ENCODE data around the gene CPED1.

Gene CPED1

DNA sequence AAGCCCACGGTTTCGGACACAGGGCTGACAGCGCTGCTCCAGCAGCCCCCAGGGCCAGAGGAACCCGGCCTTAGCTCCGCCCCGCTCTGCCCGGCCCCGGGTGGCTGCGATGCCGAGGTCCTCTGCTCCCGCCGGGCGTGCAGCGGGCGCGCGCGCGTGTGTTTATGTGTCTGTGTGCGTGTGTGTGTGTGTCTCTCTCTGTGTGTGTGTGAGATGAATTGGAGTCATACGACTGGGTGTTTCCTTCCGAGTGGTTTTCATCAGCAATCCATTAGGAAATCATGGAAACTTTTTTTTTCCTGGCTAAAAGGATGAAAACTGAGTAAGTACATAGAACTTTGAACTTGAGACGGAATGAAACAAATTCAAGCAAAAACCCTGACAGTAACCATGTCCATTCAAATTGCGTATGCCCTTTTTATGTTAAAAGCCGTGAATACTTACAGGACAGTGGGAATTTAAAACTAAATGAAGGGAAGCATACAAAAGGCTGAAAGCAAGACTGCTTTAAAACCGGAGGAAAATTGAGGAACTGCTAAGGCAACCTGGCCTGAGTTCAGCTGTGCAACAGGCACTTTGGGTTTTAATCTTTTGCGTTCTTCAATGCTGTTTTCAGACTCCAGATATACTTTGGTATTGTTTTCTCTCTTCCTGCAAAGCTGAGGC is at the start of gene CPED1:
Gene CPED1, plus strand, starts transcription at position 121 of the 666 bp plus-strand sequence. CDS start 911 bp downstream, outside the sequence.
- peak; percentile 69 for DNase-seq (ENCODE audit: low spot score)

DNA sequence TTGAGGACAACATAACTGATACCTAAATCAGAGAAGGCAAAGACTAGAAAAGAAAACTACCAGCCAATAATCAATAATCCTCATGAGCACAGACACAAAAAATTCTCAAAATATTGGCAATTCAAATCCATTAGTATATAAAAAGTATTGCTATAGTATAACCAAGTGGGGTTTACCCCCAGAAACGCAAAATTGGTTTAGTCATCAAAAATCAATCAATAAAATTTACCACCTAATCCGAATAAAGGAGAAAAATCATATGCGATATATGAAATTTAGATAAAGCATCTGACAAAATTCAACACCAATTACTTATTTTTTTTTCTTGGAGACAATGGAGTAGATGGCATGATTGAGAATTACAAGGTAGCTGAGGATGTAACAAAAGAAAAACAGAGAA is 49.2 kb upstream of the CPED1 start:
- no peak for DNase-seq (ENCODE audit: low spot score)

DNA sequence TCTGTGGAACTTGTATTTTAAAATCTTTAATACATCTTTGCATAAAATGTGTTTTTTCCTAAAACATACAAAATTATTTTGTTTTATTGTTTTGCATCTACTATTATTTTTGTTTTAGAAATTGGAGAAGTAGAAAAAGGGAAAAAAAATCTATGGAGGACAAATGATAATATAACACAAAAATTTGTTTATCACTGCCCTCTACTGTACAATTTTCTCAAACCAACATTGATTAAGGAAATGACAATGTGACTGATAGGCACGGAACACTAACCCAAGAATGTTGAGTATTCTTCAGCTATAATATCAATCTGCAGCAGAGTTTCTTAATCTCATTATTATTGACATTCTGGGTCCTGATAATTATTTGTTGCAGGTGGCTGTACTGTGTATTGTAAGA is 47.4 kb upstream of the CPED1 start:
- DNase-seq (ENCODE audit: low spot score): no peak

DNA sequence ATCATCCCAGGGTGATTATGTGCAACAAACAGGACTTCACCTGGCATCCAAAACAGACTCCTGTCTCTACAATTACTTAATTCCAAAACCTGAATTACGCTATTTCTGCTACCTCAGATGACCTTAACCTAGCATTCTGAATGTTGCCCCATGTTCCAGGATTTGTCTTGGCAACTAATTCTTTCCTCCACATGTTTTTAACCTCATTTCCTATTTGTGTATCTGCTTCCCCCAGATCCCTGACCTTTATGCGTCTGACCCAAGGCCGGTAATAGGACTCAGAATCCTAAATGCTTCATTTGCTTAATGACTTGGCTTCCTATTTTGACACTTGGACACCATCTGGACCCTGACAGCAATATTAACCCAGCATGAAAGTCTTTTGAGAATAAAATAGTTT is 46.7 kb upstream of the CPED1 start:
- no peak for DNase-seq (ENCODE audit: low spot score)

DNA sequence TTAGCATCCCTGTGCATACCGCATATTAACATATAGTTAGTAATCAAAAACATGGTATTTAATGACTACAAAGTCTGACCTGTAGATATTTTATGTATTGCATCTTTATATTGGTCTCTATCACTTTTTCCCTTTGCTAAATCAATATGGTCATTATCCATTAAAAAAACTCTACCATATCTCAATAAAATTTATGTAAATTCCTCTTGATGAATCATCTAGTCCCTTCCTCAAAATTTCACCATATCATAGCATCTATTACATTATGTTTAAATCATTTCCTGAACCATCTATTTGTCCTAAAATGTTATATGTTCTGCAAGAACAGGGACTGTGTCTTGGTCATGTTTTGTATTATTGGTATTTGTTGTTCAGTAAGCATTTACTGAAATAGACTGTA is 45.6 kb upstream of the CPED1 start:
- DNase-seq (ENCODE audit: low spot score): no peak

DNA sequence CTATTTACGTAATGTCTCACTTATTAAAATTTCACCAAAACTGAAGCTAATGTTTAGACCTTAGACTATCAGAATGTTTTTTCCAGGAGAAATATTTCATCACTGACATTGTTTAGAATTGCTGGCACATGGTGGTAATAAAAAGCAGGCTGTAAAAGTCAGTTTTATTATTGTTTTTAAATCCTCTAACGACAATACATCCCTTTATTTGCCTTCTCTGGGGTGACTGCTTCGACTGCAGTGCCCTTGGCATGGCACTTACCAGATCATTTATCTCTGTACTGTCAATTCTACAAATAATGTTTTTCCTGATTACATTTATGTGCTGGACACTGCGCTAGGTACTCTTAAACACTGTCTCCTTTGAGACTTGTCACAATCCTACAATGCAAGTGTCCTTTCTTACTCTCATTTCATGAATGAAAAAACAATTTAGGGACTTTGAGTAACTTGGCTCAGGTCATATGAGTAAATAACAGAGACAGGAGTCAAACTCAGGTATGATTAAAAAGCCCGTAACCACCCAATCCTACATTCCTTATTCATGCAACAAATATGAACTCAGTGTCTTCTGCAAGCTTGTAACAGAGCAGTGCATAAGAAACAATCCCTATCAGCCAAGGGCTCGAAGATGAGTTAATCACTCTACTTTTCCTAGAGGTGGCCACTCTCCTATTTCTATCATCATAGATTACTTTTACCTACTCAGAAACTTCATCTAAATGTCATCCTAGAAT is 43.5 kb upstream of the CPED1 start:
- DNase-seq (ENCODE audit: low spot score): no peak

DNA sequence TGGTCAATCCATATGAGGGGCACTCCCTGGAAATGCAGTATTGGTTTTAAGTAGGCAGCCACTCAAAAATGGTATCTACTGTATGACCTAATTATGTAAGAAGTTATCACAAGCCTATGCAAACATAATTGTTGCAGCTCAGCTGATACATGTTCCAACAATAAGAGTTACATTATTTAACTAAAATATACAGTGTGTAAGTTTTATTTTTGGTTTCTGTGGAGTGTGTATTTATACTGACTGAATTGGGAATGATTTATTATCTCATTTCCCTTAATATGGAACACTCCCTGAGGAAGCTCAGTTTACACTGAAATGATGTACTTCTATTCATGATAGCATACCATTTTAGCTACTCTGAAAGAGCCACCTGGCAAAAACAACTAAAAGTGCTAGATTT is 40.5 kb upstream of the CPED1 start:
- no peak for DNase-seq (ENCODE audit: low spot score)

DNA sequence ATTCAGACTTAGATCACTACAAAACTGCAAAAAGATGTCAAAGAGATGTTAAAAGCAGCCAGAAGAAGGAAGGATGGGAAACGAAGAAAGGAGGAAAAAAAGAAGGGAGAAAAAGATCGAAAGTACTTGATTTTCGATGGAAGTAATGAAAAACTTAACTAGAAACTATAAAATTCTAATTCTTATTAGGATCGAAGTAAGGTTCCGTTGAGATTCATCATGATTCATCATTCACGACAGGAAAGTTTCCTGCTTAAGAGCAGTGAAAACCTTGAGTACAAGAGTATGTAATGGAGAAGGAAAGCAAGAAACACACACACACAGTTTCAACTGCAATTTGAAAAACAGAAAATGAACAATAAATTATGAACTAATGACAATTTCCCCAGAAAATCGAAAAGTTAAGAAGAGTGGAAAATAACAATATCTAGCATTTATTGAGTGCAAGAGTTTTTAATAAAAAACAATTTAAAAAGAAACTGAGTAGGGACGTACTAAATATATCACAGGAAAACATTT is 39.1 kb upstream of the CPED1 start:
- DNase-seq (ENCODE audit: low spot score): no peak

DNA sequence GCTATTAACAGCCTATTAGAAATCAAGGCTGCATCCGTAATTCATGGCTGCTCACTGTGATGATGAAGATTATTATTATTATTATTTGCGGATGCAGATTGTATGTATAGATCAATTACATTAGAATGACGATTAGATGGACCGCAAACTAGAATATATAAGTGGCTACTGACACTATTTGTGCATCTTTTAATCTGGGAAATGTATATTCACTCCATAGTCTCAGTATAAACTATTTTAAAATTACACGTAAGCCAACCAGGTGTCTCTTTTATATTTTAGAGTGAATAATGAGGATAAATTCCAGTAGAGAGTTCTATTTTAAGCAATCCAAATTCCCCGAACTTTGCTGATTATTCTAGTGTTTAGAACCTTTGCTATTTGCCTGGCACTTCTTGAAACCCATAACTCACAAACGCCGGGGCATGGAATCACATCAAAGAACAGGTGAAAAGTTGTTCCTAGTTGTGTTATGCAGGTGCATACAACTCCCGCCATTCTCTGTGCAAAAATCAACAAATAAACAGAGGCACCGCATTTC is 38.4 kb upstream of the CPED1 start:
- no peak for DNase-seq (ENCODE audit: low spot score)

DNA sequence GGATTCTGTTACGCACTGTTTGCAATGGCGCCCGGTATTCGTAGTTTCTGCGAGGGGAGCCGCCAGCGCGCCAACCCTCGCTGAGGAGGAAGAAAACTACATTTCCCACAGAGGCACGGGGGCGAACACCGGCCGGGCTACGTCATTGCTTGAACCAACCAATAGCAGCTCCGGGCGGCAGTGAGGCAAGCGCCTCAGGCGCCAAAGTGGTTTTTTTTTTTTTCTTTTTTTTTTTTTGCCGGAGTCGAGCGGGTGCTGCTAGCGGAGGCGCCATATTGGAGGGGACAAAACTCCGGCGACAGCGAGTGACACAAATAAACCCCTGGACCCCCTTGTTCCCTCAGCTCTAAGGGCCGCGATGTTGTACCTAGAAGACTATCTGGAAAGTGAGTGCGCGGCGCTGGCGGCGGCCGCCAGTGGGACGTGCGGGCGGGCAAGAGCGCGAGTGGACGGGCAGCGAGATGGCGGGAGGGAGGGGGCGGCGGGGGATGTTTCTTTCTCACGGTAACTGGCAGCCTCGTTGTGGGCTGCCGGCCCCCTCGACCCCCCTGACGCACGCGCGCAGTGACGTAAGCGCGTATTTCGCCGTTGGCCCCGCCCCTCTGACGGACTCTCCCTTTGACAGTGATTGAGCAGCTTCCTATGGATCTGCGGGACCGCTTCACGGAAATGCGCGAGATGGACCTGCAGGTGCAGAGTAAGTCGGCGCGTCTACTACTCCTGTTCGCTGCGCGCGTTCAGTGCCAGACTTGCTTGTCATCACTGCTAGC is 37.8 kb upstream of the CPED1 start, which contains the start of gene ING3:
Gene ING3, plus strand, starts transcription at position 239 of the 770 bp plus-strand sequence. Its CDS starts 120 bp downstream, at position 359.
- peak; percentile 97 for DNase-seq (ENCODE audit: low spot score)

DNA sequence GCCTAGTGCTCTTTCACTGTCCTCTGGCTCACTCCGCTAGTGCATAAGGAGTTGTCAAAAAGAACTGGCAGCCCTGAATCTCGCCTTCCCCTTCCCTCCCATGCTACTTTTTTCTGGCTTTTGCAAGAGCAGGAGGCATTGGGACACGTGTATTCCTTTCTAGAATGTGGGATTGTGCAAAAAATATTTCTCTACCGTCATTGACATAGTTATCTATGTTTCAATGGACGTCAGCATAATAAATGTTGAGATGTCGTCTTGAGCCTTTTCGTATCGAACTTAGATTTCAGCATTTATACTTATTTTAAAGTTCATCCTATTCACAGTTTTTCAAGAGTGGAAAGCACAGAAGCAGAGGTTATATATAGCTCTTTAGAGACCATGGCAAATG is 37.2 kb upstream of the CPED1 start:
- DNase-seq (ENCODE audit: low spot score): no peak

DNA sequence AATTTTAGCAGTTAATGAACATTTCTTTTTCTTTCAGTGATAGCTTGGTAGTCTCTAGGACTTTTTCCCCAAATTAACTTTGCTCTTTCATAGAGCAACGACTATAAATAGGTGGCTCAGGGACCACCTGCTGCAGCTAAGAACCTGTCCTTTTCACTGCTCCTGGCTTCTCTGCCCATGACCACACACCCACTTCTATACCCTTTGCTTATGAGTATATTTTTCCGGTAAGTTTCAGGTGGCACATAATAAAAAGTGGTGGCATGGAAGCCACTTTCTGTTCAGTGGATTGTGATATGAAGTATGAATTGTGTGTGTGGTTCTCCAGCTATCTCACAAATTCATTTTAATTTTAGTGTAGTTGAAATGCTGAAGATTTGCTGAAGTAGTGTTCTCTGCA is 36.7 kb upstream of the CPED1 start:
- no peak for DNase-seq (ENCODE audit: low spot score)

DNA sequence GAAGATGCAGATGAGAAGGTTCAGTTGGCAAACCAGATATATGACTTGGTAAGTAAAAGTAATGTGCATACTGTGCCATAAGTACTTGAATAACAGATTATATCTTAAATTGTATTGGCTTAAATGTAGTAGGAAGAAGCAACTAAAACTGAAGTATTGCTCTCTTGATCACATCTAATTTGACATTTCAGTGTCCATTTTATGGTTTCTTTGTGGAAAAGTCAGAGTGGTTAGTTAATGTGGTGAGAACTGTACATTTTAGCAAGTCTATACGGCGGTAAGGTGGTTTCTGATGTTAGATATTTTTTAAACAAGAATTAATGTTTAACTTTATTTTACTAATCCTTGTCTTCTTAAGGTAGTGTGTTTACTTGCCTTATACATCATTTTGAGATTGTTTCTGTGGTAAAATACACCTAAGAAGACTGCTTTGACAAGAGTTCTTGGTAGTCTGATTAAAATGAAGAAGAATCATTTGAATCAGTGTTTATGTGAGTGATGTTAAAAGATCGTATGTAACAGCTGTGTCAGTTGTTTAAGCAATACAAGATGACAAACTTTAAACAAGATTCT is 32.8 kb upstream of the CPED1 start:
- no peak for DNase-seq (ENCODE audit: low spot score)

DNA sequence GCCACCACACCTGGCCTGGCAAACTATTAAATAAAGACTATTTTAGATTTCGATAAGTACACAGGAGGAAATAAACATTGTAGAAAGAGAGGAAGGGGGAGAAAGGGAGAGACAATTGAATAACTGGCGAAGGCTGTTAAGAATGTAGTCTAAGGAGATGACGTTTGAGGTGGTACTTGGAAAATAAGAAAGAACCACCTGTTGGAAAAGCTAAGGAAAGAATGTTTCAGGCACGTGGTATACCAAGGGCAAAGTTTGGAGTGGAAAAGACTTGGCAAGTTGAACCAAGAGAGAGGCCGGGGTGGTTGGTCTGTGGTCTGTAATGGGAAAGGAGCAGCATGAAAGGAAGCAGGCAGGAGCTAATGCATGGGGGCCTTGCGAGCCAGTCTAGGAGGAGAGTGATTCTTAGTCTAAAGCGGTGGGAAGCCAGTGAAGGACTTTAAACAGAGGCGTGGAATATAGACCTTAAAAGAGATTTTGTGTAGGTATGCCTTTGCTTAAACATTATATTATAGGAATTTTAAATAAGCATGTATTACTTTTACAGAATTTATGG is 28.5 kb upstream of the CPED1 start:
- no peak for DNase-seq (ENCODE audit: low spot score)

DNA sequence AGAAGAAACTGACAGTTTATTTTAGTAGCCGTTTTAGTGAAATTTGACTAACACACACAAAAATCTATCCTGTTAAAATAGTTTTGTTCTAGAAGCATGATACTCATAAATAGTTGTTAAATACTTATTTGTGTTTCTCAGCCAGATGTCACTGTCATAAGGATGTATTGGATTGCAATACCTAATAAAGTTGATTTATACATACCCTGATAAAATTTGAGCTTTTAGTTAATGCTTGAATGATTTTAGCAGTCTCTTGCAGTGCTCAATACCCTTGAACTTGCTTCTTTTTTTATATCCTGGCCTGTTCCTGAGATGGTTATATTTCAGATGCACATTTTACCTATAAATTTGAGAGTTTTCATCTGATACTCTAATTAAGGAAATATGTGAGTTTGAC is 27.8 kb upstream of the CPED1 start:
- no peak for DNase-seq (ENCODE audit: low spot score)

DNA sequence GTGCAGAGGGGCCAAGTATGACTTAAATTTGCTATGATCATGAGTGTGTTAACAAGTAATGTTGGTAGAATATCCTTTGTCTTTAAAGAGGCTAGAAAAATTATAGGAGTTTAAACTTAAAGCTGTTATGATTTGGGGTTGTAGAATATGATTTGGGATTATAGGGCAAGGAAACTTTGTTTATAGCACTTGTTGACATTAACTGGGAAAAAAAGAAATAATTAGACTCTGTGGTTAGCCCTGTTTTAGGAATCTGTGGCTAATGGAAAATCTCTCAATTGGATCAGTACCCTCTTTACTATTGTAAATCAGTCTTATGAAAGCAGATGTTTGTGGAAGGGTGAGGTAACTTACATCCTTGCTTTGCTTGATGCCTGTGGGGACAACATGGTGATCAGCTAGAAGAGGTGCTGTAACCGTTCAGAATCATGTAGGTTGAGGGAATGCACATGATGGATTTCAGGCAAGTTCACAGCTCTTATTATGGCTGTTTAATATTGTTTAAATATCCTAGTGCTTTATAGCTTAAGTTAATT is 26.8 kb upstream of the CPED1 start:
- no peak for DNase-seq (ENCODE audit: low spot score)

DNA sequence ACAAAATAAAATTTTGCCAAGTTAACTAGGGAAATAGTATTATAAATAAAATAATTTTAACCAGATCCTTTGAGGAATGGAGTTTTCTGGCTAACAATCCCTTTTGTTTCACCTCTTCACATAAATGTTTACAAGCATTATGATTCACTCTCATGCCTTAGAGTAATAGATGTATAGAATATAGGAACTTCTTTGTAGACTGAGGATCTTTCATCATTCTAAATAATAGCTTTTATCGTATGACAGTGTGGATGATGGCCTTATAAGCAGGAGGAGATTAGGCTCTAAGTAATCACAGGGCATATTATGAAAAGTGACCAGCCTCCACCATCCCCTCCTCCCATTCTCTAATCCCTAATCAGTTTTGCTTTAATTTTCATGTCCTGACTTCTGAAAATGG is 24.4 kb upstream of the CPED1 start:
- DNase-seq (ENCODE audit: low spot score): no peak

DNA sequence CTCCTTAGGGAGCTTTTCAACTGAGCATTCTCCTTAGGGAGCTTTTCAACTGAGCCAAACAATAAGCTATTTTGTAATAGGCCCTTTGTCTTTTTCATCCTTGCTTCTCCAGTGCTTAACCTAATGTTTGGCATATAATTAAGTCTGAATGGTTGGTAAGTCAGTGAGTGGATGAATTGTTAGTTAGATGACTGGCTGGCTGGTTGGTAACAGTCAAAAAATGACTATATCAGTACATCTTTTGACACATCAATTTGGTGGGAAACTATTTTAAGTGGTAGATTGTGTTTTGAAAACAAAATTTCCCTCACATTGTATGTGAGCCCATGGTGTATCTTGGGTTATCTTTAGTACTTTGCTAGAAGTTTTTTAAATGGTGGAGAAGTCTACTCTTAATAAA is 21.6 kb upstream of the CPED1 start:
- no peak for DNase-seq (ENCODE audit: low spot score)

DNA sequence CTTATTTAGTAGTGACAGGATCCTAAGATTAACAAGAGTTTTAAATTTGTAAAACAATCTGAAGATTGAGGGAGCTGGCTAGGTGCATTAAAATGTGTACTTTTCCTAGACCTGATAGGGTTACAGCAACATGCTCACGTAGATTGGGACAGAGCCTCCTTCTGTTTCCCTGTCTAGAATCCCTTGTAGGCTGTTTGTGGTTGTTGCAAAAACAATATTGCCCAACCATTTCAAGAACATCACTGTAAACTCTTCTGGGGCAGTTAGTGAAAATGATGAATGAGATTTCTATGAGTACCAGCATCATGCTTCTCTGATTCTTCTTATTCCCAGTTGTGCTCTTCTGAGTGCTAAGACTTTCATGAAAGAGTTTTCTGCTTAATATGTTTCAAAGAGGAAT is 14.7 kb upstream of the CPED1 start:
- DNase-seq (ENCODE audit: low spot score): no peak

DNA sequence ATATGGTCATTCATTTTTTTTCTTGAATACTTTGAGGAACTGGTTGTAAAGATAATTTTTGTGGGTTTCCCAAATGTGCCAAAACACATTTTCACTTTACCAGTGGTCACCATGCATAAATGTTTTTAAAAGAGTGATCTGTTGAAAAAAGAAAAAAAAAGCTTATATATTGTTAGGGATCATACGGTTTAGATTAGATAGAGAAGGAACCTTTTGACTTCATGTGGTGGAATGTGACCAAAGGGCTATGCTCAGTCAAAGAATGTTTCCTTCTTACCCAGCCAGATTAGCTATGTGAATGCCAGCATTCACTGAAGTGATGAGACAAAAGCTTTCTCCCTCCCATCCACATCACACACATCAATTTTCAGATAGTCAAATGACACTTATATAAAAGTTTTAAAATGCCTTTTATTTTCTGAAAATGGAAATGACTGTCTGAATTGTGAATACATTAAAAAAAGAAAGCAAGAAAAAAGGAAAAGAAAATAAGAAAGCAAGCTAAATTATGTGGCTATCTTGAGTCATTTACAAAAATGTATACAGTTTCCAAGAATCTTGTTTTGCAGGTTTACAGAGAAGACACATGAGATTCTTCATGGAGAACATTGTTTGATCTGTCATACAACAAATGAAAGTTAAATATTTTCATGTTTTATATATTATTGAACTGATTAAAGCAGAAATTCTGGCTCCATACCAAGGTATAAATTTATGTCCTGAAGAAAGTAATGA is 8.6 kb upstream of the CPED1 start:
- DNase-seq (ENCODE audit: low spot score): no peak

DNA sequence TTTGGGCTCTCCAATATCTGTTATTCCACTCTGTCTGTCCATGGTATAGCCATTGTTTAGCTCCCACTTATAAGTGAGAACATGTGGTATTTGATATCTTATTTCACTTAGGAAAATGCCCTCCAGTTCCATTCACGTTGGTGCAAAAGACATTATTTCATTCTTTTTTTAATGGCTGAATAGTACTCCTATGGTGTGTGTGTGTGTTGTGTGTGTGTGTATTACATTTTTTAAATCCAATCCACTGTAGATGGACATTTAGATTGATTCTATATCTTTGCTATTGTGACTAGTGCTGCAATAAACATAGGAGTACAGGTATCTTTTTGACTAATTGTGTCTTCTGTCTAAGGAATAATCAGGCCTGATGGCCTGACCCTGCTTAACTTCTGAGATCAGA is 7.4 kb upstream of the CPED1 start:
- no peak for DNase-seq (ENCODE audit: low spot score)

Data from ecto neural progenitor cell (in vitro differentiated cells).